CD4-positive, alpha-beta T cell treated with Interleukin-6 for 4 hours (primary cell): ENCODE data around the gene SEPTIN10.

ENCODE experiments used
- DNase-seq: peaks from one replicate; pipeline ENCODE4 v3.0.0-alpha.2; 2020; ENCODE audit warnings: mixed read lengths

SEPTIN10 gene

DNA sequence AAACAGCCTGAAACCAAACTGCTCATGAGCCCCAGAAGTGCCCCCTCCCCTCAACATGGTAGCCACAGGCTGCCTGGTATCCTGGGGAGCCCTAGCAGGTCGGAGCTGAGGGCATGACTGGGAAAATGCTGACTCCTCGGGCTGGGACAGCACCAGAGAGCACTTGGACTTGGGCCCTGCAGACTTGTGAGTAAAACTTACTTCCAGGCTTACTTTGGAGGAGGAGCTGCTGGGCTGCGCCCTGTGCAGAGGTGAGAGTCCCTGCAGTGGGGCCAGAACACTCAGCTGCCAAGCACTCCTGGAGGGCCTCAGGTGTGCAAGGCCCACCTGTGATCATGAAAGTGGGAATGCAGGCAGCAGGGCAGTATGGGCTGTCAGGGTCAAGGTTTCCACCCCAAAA lies 119.4 kb downstream of the SEPTIN10 start:
- DNase-seq, result no peak

DNA sequence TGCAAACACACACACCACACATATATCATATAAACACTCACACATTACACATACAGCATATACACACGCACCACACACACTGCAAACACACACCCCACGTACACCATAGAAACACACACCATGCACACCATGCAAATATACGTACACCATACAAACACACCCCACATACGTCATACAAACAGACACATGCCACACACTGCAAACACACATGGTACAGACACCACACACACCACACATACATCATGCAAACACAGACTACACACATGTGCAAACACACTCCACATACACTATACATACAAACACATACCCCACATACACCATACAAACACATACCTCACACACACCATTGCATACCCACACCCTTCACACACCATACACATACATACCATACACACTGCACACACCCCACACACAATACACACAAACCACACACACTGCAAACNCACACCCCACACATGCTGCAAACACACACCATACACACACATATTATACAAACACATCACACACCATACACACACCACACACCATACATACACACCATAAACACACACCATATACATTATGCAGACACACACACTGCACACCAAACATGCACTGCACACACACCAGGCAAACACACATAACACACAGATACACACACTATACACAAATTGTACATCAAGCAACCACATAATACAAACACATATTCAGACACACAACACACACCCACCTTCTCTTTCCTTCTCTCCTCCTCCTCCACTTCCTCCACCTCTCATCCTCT lies 120.4 kb downstream of the SEPTIN10 start:
- no peak for DNase-seq
